C4-2B (cell line): ENCODE results near the gene ASGR1.
A peak's percentile ranks its signal among the peaks of the same experiment; 100 is the strongest.

Experiments
- ZFX ChIP-seq: fragments of 450-650 bp; IDR thresholded peaks from 2 replicates; pipeline ENCODE4 v1.6.1; 2017
- TF ChIP-seq, protein P1 (sequence below): fragments of 450-650 bp; conservative IDR thresholded peaks from 2 replicates; pipeline ENCODE4 v1.5.1; 2017; ENCODE audit warnings: mild to moderate bottlenecking

DNA sequence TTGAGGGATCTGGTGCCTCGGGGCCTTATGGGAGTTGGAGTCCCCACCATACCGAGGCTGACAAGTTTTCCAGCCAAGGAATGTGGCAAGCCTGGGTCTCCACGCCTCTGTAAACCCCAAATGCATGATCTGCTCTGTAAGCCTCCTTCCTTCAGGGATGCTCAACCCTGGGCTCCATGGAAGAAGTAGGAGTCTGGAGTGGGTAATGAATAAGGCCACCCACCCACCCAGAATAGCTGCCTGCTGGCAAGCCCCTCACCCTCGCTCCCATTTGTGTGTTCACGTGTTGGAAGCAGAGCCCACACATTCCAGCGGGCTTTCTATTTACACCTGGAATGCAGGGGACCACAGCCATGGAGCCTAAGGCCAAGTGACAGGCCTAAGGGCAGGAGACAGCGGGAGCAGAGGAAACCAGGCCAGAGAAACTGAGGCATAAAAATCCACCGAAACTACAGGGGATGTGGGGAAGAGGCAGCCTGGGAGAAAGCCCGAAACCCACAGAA is 36.0 kb upstream of the ASGR1 start:
- TF ChIP-seq, protein P1, sequence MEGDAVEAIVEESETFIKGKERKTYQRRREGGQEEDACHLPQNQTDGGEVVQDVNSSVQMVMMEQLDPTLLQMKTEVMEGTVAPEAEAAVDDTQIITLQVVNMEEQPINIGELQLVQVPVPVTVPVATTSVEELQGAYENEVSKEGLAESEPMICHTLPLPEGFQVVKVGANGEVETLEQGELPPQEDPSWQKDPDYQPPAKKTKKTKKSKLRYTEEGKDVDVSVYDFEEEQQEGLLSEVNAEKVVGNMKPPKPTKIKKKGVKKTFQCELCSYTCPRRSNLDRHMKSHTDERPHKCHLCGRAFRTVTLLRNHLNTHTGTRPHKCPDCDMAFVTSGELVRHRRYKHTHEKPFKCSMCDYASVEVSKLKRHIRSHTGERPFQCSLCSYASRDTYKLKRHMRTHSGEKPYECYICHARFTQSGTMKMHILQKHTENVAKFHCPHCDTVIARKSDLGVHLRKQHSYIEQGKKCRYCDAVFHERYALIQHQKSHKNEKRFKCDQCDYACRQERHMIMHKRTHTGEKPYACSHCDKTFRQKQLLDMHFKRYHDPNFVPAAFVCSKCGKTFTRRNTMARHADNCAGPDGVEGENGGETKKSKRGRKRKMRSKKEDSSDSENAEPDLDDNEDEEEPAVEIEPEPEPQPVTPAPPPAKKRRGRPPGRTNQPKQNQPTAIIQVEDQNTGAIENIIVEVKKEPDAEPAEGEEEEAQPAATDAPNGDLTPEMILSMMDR, result peak; percentile 20; the same call in 1 of the 2 replicates
- no peak for TF ChIP-seq ZFX
